Fibroblast of the conjunctiva (primary cell): ENCODE results near the gene MROH2A.
"Not testable (repeated sequence)": the region's sequence is repeated elsewhere in the genome, so short reads cannot be mapped to it uniquely, and the experiment has no call there.

ENCODE experiments used
- DNase-seq: peaks from one replicate; pipeline ENCODE4 v3.0.0-alpha.2; 2010; ENCODE audit warnings: low read depth

MROH2A gene

DNA sequence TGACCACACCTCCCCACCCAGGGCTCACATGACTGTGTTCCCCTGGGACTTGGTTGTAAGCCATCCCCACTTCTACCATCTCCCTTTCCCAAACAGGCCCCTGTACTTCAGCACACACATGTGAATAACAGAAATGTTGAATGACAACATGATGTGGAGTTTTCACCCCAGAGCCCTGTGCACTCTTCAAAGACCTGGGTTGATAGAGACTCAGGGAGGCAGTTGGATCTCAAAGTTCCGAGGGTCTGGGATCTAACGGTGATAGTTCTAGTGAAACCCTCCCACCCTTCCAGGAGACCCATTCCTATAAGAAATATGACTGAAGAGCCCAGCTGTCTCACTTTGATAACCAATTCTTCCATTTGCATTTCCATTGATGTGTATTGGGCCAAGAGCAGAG lies at the start of gene MROH2A:
TSS of gene MROH2A (plus strand) at position 301 of the 400 bp plus-strand sequence. CDS start 1,029 bp downstream, outside the sequence.
- DNase-seq: no peak

DNA sequence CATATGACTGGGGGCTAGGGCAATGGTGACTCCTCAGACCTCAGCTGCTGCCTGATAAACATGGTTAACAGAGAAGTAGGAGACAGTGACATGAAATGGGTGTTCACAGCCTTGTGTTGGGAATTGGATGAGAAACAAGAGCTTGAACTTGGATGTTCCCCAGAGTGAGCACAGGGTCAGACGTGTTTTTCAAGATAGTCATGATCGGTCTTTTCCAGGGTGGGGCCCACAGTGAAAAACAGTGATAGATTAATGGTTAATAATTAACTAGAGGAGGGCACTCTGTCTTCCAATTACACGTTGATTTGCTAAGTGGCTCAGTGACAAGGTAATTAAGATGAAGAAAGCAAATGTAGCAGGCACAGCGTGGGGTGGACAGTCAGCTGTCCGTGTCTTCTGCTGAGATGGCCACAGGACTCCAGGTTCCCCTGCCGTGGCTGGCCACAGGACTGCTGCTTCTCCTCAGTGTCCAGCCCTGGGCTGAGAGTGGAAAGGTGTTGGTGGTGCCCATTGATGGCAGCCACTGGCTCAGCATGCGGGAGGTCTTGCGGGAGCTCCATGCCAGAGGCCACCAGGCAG lies 49.3 kb upstream of the MROH2A start, which contains the start of gene UGT1A3:
TSS of gene UGT1A3 (plus strand) at position 320 of the 579 bp plus-strand sequence. CDS start at position 405, 85 bp downstream.
- no peak for DNase-seq

- DNase-seq: not testable (repeated sequence)
These were observed 41.1 kb upstream of the MROH2A start for GRCh38 chr2:233736868-233737653.

DNA sequence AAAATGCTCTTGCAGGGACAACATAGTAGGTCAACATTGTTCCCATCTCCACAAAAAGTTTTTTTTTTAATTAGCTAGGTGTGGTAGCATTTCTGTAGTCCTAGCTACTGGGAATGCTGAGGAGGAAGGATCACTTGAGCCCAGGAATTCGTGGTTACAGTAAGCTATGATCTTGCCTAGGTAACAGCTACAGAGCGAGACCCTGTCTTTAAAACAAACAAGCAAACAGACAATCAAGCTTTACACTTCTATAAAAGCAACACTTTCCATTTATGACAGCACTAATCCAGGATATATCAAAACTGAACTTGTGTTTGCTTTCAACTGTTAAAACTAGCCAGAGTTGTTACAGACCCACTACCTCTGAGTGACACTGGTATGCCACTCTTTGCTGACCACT lies 37.3 kb upstream of the MROH2A start:
- no peak for DNase-seq

DNA sequence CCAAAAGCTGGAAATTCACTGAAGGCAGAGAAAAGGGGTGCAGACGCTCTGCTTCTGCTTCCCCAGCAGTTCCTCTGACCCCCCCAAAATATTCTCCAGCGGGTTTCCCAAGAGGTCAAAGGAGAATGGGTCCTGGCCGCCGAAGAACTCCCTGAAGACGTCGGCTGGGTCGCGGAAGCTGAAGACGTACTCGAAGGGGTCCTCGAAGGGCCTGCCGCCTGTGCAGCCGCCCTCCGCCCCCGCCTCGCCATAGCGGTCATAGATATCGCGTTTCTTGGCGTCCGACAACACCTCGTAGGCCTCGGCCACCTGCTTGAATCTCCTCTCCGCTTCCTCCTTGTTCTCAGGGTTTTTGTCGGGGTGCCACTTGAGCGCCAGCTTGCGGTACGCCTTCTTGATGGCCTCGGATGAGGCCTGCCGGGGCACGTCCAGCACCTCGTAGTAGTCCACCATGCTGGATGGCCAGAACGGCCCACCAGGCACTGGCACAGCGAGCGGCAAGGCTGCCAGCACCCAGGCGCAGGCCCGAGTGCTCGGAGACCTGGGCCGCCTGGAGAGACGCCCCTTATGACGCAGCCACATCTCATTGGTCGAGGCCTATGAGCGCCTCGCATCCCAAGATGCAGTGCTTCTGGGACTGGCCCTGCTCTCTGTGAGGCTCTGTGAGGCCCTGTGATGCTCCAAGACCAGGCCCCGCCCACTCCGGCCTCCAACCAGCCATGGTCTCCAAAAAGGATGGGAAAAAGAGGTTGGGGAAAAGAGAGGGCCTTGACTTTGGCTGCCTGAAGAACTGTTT lies 34.5 kb upstream of the MROH2A start:
- no peak for DNase-seq

GRCh38 chr2:233745073-233745755 lies 32.9 kb upstream of the MROH2A start:
- no peak for DNase-seq

GRCh38 chr2:233745838-233746237 lies 32.3 kb upstream of the MROH2A start:
- not testable (repeated sequence) for DNase-seq

DNA sequence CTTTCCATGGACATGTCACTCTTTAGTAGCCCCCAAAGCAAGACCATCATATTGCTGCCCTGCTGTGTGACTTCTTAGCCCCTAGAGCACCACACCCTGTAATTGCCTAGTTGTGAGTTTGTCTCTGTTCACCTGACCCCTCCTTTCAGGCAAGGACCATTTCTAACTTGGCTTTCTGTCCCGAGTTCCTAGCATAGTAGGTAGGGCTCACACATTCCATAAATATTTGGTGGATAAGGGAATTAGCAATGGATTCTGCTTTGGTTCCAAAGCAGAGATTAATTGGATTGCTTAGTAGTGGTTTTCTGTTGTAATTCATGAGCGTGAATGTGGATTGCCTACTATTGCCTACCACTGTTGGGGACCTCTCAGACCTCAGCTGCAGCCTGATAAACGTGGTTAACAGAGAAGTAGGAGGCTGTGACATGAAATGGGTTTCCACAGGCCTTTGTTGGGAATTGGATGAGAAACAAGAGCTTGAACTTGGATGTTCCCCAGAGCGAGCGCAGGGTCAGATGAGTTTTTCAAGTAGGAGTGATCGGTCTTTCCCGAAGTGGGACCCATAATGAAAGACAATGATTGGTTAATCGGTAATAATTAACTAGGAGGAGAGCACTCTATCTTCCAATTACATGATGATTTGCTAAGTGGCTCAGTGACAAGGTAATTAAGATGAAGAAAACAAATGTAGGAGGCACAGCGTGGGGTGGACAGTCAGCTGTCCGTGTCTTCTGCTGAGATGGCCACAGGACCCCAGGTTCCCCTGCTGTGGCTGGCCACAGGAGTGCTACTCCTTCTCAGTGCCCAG lies 31.5 kb upstream of the MROH2A start:
- no peak for DNase-seq

- no peak for DNase-seq
These were observed 30.9 kb upstream of the MROH2A start for GRCh38 chr2:233747283-233747544.

GRCh38 chr2:233750689-233751088 lies 27.4 kb upstream of the MROH2A start:
- DNase-seq: not testable (repeated sequence)

- DNase-seq: not testable (repeated sequence)
These were observed 26.7 kb upstream of the MROH2A start for GRCh38 chr2:233751212-233752009.

DNA sequence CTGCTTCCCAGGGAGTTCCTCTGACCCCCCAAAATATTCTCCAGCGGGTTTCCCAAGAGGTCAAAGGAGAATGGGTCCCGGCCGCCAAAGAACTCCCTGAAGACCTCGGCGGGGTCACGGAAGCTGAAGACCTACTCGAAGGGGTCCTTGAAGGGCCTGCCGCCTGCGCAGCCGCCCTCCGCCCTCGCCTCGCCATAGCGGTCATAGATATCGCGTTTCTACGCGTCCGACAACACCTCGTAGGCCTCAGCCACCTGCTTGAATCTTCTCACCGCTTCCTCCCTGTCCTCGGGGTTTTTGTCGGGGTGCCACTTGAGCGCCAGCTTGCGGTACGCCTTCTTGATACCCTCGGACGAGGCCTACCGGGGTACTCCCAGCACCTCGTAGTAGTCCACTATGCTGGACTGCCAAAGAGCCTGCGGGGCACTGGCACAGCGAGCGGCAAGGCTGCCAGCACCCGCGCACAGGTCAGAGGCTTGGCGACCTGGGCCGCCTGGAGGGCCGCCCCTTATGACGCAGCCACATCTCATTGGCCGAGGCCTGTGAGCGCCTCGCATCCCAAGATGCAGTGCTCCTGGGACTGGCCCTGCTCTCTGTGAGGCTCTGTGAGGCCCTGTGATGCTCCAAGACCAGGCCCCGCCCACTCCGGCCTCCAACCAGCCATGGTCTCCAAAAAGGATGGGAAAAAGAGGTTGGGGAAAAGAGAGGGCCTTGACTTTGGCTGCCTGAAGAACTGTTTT lies 23.1 kb upstream of the MROH2A start:
- no peak for DNase-seq

- DNase-seq: no peak
These were observed 21.6 kb upstream of the MROH2A start for GRCh38 chr2:233756429-233757081.

- DNase-seq: no peak
These were observed 20.0 kb upstream of the MROH2A start for GRCh38 chr2:233758141-233758540.

DNA sequence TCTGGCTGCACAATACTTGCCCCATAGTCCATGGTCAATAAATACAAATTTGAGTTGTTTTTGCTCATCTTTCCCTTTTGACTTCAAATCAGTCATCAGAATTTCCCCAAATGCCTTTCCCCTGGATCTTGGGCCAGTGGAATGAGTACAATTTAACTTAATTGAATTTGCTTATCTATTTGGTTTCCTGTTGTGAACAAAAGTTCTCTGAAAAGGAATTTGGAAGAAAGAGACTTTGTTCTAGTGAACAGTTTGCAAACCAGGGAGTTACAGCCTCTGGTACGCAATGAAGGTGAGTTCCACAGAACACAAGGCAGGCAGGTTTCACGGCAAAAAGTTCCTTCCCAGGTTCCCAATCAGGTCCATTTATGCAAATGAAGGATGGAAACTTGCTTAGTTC lies 19.3 kb upstream of the MROH2A start:
- DNase-seq: no peak

DNA sequence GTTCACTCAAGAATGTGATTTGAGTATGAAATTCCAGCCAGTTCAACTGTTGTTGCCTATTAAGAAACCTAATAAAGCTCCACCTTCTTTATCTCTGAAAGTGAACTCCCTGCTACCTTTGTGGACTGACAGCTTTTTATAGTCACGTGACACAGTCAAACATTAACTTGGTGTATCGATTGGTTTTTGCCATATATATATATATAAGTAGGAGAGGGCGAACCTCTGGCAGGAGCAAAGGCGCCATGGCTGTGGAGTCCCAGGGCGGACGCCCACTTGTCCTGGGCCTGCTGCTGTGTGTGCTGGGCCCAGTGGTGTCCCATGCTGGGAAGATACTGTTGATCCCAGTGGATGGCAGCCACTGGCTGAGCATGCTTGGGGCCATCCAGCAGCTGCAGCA lies 18.1 kb upstream of the MROH2A start, which contains the start of gene UGT1A1:
TSS of gene UGT1A1 (plus strand) at position 228 of the 400 bp plus-strand sequence. CDS start at position 246, 18 bp downstream.
- DNase-seq: no peak

DNA sequence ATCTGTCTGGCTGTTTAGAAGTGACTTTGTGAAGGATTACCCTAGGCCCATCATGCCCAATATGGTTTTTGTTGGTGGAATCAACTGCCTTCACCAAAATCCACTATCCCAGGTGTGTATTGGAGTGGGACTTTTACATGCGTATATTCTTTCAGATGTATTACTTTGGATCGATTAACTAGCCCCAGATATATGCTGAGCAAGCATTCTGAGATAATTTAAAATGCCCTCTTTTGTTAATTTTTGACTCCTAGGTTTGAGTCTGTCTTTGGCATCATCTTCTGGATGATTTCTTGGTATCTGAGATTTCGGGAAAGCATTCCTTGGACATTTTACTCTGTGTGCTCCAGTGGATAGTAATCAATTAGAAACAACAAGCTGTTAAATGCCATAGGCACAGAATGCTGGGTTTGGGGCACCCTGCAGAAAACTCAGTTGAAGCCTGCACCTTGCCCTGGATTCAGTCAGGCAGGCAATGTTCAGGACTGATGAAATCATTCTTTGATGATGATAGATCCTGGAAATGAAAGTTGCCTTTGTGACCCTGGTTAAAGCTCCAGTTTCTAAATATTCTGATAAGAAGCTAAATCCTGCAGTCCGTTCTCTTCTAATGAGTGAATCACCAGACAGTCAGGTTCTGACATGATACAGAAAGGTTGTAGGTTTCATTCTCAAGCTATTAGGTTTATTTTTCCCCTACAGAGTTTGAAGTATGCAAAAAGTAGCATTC lies 16.9 kb upstream of the MROH2A start:
- no peak for DNase-seq

GRCh38 chr2:233764264-233764663 lies 13.9 kb upstream of the MROH2A start:
- no peak for DNase-seq

DNA sequence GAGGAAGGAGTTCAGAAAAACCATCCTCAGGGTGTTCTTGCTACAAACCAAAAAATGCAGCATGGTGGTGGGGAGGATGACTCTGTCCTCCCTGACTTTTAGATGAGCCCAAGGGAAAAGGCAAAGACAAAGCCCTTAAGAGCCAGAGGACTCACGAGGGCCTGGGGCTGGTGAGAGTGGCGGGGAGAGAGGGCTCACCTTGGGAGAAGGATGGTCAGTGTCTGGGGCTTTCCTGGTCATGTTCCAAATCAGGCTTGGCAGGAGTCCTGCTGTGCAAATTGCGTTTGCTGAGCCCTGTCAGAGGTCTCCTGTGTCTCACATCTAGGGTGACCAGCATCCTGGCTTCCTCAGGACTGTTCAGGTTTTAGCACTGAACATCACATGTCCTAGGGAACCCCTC lies 13.4 kb upstream of the MROH2A start:
- no peak for DNase-seq
